ENCODE results near the gene GNAI1.

GNAI1 gene

DNA sequence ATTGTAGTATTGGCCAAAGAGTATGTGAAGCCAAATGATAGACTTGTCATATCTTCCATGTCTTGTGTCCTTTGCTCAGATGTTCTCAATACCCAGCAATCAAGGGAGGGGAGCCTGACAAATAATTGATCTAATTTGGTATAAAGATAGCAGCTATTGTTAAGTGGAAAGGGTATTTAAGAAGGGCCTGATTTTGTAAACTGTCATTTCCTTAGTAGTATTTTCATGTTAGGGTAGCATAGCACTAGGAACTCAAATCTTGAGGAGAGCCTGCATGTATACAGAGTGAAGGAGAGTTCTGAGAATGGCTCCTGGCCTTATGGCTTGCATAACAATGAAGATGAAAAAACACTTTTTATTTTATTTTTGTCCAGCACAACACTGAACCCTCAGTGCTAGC, 53.1 kb downstream of the GNAI1 start:
- Histone ChIP-seq H3K27me3 (replicated peaks; ENCODE audit: insufficient read depth, low read length) (no peaks in the 10 kb centered on the region), H3K79me2 (ENCODE audit: low read length) (peaks cover 39% of the 10 kb centered on the region), H3K9ac (ENCODE audit: low read length) (no peak overlapping the region), H3K36me3 (replicated peaks; ENCODE audit: insufficient read depth, low read length) (no peaks in the 10 kb centered on the region), H2AFZ (ENCODE audit: low read length) (no peak overlapping the region), H3K4me2 (ENCODE audit: low read depth, low read length) (no peak overlapping the region), H4K20me1 (ENCODE audit: insufficient read depth, low read length) (peaks cover 3% of the 10 kb centered on the region), H3K9me3 (replicated peaks; ENCODE audit: insufficient read depth, low read length) (no peaks in the 10 kb centered on the region), H3K9me2 (replicated peaks; ENCODE audit: insufficient read depth, low read length) (no peaks in the 10 kb centered on the region), H3K4me1 (ENCODE audit: low read length) (no peaks in the 10 kb centered on the region), H3F3A (ENCODE audit: insufficient read depth, low read length) (no peaks in the 10 kb centered on the region), H3K4me3 (ENCODE audit: low read length) (no peak overlapping the region), H3K27ac (ENCODE audit: low read length) (no peak overlapping the region)
- DNase-seq = no peak
- TF ChIP-seq, protein P1, sequence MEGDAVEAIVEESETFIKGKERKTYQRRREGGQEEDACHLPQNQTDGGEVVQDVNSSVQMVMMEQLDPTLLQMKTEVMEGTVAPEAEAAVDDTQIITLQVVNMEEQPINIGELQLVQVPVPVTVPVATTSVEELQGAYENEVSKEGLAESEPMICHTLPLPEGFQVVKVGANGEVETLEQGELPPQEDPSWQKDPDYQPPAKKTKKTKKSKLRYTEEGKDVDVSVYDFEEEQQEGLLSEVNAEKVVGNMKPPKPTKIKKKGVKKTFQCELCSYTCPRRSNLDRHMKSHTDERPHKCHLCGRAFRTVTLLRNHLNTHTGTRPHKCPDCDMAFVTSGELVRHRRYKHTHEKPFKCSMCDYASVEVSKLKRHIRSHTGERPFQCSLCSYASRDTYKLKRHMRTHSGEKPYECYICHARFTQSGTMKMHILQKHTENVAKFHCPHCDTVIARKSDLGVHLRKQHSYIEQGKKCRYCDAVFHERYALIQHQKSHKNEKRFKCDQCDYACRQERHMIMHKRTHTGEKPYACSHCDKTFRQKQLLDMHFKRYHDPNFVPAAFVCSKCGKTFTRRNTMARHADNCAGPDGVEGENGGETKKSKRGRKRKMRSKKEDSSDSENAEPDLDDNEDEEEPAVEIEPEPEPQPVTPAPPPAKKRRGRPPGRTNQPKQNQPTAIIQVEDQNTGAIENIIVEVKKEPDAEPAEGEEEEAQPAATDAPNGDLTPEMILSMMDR (IDR thresholded peaks at IDR 0.05; ENCODE audit: low read length) = no peak
- TF ChIP-seq EZH2phosphoT487 (IDR thresholded peaks at IDR 0.05; ENCODE audit: low read length) = no peak
- no peak for TF ChIP-seq EZH2 (optimal IDR thresholded peaks at IDR 0.05; ENCODE audit: low read depth, low read length)

DNA sequence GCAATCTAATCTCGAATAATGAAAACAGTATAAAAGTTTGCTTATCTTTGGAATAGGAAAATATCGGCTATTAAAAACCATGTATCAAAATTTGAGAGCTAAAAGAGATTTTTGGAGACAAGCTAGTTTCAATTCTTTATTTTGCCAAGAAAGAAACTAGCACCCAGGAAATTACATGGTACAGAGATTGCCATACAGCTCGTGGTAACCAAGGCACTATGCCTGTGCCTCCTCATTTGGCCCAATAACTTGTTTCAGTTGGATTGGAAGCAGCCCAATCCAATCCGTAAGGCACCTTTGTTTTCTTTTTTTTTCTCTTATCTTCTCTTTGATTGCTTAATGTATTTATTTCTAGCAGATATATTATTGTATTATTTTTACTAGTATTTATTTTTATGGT, 55.0 kb downstream of the GNAI1 start:
- Histone ChIP-seq H4K20me1 (ENCODE audit: insufficient read depth, low read length) (no peaks in the 10 kb centered on the region), H3K27me3 (replicated peaks; ENCODE audit: insufficient read depth, low read length) (no peaks in the 10 kb centered on the region), H3K36me3 (replicated peaks; ENCODE audit: insufficient read depth, low read length) (no peaks in the 10 kb centered on the region), H3F3A (ENCODE audit: insufficient read depth, low read length) (no peaks in the 10 kb centered on the region), H3K4me1 (ENCODE audit: low read length) (no peaks in the 10 kb centered on the region), H3K9me2 (replicated peaks; ENCODE audit: insufficient read depth, low read length) (no peaks in the 10 kb centered on the region), H3K27ac (ENCODE audit: low read length) (no peak overlapping the region), H3K4me3 (ENCODE audit: low read length) (no peak overlapping the region), H3K9ac (ENCODE audit: low read length) (no peak overlapping the region), H3K79me2 (ENCODE audit: low read length) (peaks cover 21% of the 10 kb centered on the region), H3K9me3 (replicated peaks; ENCODE audit: insufficient read depth, low read length) (no peaks in the 10 kb centered on the region), H3K4me2 (ENCODE audit: low read depth, low read length) (no peak overlapping the region), H2AFZ (ENCODE audit: low read length) (no peak overlapping the region)
- TF ChIP-seq, protein P1 (IDR thresholded peaks at IDR 0.05; ENCODE audit: low read length) = no peak
- TF ChIP-seq EZH2phosphoT487 (IDR thresholded peaks at IDR 0.05; ENCODE audit: low read length) = no peak
- no peak for TF ChIP-seq EZH2 (optimal IDR thresholded peaks at IDR 0.05; ENCODE audit: low read depth, low read length)
- no peak for DNase-seq

DNA sequence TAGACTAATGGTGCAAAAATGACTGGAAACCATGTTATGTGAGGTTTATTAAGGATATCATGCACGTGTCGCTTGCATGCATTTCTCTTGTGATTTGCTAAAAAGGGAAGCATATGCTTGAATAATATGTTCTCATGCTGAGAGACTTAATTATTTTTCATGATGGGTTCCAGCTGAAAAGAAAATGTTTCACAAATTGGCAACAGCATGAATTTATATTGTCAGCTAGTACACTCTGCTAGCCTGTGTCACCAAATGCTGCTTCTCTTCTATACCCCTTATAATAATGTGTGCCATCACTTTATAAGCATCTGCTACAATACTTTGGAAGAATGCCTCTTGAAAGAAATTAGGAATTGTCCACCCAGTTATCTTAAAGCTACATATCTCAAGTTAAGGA, 63.0 kb downstream of the GNAI1 start:
- Histone ChIP-seq H3K27me3 (replicated peaks; ENCODE audit: insufficient read depth, low read length) (no peaks in the 10 kb centered on the region), H2AFZ (ENCODE audit: low read length) (no peak overlapping the region), H3K4me3 (ENCODE audit: low read length) (no peak overlapping the region), H3K4me2 (ENCODE audit: low read depth, low read length) (no peak overlapping the region), H3K9ac (ENCODE audit: low read length) (no peak overlapping the region), H3K9me2 (replicated peaks; ENCODE audit: insufficient read depth, low read length) (no peaks in the 10 kb centered on the region), H3K27ac (ENCODE audit: low read length) (no peak overlapping the region), H3K4me1 (ENCODE audit: low read length) (no peaks in the 10 kb centered on the region), H3K9me3 (replicated peaks; ENCODE audit: insufficient read depth, low read length) (no peaks in the 10 kb centered on the region), H3K79me2 (ENCODE audit: low read length) (no peaks in the 10 kb centered on the region), H3K36me3 (replicated peaks; ENCODE audit: insufficient read depth, low read length) (no peaks in the 10 kb centered on the region), H3F3A (ENCODE audit: insufficient read depth, low read length) (no peaks in the 10 kb centered on the region), H4K20me1 (ENCODE audit: insufficient read depth, low read length) (no peaks in the 10 kb centered on the region)
- DNase-seq = no peak
- TF ChIP-seq EZH2 (optimal IDR thresholded peaks at IDR 0.05; ENCODE audit: low read depth, low read length) (no peak), EZH2phosphoT487 (IDR thresholded peaks at IDR 0.05; ENCODE audit: low read length) (no peak)
- TF ChIP-seq, protein P1 (IDR thresholded peaks at IDR 0.05; ENCODE audit: low read length) = no peak
